ENCODE measurements around the gene TUBB4B.

DNA sequence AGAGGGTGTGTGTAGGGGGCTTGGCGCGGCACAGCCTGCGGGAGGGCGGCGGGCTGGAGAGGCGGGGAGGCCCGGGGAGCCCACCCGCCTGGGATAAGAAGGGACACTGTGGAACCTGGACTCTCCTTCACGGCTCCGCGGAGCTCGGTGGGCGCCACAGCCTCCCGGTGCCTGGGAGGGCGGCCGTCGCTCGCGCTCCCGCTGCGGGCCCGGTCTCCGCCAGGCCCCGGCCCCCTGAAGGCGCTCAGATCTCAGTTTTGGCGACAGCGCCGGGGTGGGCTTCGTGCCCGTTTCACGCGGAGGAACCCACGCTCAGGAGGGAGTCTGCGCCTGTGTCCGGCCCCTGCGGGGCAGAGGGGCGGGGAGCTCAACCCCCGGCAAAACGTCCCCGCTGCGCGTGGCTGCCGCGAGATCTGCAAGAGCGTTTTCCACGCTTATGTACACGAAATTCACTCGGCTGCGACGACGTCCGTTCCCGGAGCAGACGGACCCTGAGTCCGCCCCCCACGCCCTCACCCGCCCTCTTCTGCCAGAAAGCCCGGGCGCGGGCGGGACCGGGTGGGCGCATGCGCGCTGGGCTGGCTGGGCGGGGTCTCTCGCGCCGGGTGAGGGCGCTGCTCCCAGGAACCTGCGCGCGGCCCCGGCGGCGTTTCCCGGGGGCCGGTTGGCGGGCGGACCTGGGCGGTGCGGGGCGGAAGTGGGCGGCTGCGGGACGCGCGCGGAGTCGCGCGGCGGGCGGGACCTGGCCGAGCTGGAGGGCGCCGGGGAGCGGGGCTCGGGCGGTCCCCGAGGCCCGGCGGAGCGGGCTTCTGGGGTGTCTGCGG, 13.7 kb downstream of the TUBB4B start, which contains the start of gene NELFB:
- TF ChIP-seq, protein P1, sequence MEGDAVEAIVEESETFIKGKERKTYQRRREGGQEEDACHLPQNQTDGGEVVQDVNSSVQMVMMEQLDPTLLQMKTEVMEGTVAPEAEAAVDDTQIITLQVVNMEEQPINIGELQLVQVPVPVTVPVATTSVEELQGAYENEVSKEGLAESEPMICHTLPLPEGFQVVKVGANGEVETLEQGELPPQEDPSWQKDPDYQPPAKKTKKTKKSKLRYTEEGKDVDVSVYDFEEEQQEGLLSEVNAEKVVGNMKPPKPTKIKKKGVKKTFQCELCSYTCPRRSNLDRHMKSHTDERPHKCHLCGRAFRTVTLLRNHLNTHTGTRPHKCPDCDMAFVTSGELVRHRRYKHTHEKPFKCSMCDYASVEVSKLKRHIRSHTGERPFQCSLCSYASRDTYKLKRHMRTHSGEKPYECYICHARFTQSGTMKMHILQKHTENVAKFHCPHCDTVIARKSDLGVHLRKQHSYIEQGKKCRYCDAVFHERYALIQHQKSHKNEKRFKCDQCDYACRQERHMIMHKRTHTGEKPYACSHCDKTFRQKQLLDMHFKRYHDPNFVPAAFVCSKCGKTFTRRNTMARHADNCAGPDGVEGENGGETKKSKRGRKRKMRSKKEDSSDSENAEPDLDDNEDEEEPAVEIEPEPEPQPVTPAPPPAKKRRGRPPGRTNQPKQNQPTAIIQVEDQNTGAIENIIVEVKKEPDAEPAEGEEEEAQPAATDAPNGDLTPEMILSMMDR (conservative IDR thresholded peaks at IDR 0.05; ENCODE audit: low read length) = no peak
- TF ChIP-seq EZH2phosphoT487 (IDR thresholded peaks at IDR 0.05; ENCODE audit: borderline replicate concordance, low read depth, low read length) = no peak

Measured in OCI-LY7 (cell line).